Neural progenitor cell (in vitro differentiated cells): ENCODE results near the gene TRIM41. TPM values are rescaled to one million over a fixed set of nuclear protein-coding genes. Genes with fewer than 3 reads are reported as not detected.

Experiments used
- DNase-seq: peaks from one replicate; pipeline ENCODE4 v3.0.0-alpha.2; 2016; ENCODE audit warnings: low spot score
- H2AFZ ChIP-seq: fragments of 200-600 bp; sonication (generic); replicated peaks from 2 replicates; pipeline ENCODE4 v1.6.1; 2016; ENCODE audit warnings: antibody characterized with exemption
- H3F3A ChIP-seq: fragments of 200-600 bp; sonication (generic); 2 replicates; pipeline ENCODE4 v1.6.1; 2016; ENCODE audit warnings: antibody characterized with exemption, low read depth
- H3K27ac ChIP-seq: fragments of 200-600 bp; sonication (generic); 2 replicates; pipeline ENCODE4 v1.5.1; 2016; ENCODE audit warnings: mild to moderate bottlenecking
- H3K27me3 ChIP-seq: fragments of 200-600 bp; sonication (generic); 2 replicates; pipeline ENCODE4 v1.6.1; 2016; ENCODE audit warnings: mild to moderate bottlenecking, moderate library complexity
- H3K36me3 ChIP-seq: fragments of 200-600 bp; sonication (generic); 2 replicates; pipeline ENCODE4 v1.5.1; 2016
- H3K4me1 ChIP-seq: fragments of 200-600 bp; sonication (generic); 2 replicates; pipeline ENCODE4 v1.6.1; 2016; ENCODE audit warnings: mixed run types
- H3K4me2 ChIP-seq: fragments of 200-600 bp; sonication (generic); 2 replicates; pipeline ENCODE4 v1.6.1; 2016
- H3K4me3 ChIP-seq: fragments of 200-600 bp; sonication (generic); 2 replicates; pipeline ENCODE4 v1.5.1; 2016
- H3K79me2 ChIP-seq: fragments of 200-600 bp; sonication (generic); 2 replicates; pipeline ENCODE4 v1.6.1; 2016; ENCODE audit warnings: low read depth
- H3K9ac ChIP-seq: fragments of 200-600 bp; sonication (generic); 2 replicates; pipeline ENCODE4 v1.6.1; 2016
- H3K9me3 ChIP-seq: fragments of 200-600 bp; sonication (generic); 2 replicates; pipeline ENCODE4 v1.5.1; 2016; ENCODE audit warnings: low read depth
- H4K20me1 ChIP-seq: fragments of 200-600 bp; sonication (generic); 2 replicates; pipeline ENCODE4 v1.6.1; 2016; ENCODE audit warnings: low read depth
- H3K27ac Mint-ChIP-seq: 3 replicates; pipeline ENCODE4 v1.8.0; 2021; ENCODE audit warnings: mixed read lengths
- H3K27me3 Mint-ChIP-seq: 2 replicates; pipeline ENCODE4 v1.8.0; 2022; ENCODE audit warnings: low read depth, mild to moderate bottlenecking, inconsistent platforms, moderate library complexity, mixed read lengths; ENCODE audit not compliant: insufficient read depth
- H3K36me3 Mint-ChIP-seq: 3 replicates; pipeline ENCODE4 v1.8.0; 2021; ENCODE audit warnings: mixed read lengths
- H3K4me1 Mint-ChIP-seq: 3 replicates; pipeline ENCODE4 v1.8.0; 2021; ENCODE audit warnings: mixed read lengths
- H3K4me3 Mint-ChIP-seq: 3 replicates; pipeline ENCODE4 v1.8.0; 2021; ENCODE audit warnings: mild to moderate bottlenecking, moderate library complexity, mixed read lengths
- H3K9me3 Mint-ChIP-seq: 3 replicates; pipeline ENCODE4 v1.8.0; 2020; ENCODE audit warnings: mixed read lengths
- CTCF ChIP-seq: fragments of 200-600 bp; sonication (generic); IDR thresholded peaks from 2 replicates; pipeline ENCODE4 v1.5.1; 2017; ENCODE audit warnings: antibody characterized with exemption, mild to moderate bottlenecking
- EZH2 ChIP-seq: fragments of 200-600 bp; sonication (generic); IDR thresholded peaks from 2 replicates; pipeline ENCODE4 v1.6.1; 2017; ENCODE audit warnings: antibody characterized with exemption, mild to moderate bottlenecking, moderate library complexity
- EZH2phosphoT487 ChIP-seq: fragments of 200-600 bp; sonication (generic); IDR thresholded peaks from 2 replicates; pipeline ENCODE4 v1.6.1; 2017; ENCODE audit warnings: antibody characterized with exemption
- total RNA-seq: library from RNA; depleted of rRNA; stranded (reverse); fragments of >200 nt; gene quantifications from 2 replicates; pipeline ENCODE4 v1.2.3, GENCODE V29; 2015; ENCODE audit warnings: low replicate concordance

Gene TRIM41
- total RNA-seq, 1 donor from 2014 or later, result 8.1 TPM

DNA sequence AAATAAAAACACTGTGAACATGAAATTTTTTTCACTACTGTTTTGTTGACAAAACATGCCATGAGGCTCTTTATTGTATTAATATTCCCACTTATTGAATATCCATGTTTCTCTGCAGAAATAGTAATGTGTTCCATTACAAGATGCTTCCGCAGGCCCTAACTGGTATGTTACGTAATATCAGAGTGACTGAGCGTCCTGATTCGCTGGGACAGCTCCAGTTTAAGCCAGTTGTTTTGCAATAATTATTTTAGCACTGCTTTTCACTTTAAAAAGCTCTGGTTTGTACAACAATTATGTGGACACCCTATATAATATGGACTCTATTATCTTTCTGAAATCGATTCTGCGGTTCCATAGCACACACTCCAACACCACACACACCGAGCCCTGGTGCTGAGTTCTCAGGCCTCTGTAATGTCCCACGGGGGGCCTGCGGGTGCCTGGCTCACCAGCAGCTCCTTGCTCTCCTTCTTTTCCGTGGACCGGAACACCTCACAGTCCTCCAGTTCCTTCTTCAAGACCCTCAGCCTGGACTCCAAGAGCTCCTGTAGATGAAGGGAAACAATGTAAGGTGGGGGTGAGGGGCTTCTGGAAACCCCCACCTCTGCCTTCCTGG is 19.9 kb upstream of the TRIM41 start:
- Mint-ChIP-seq H3K4me1 (peaks cover 43% of the 10 kb centered on the region), H3K27ac (peak overlapping the region; percentile 65), H3K36me3 (peaks cover 11% of the 10 kb centered on the region), H3K4me3 (peak overlapping the region; percentile 92), H3K9me3 (peaks cover 14% of the 10 kb centered on the region), H3K27me3 (peaks cover 74% of the 10 kb centered on the region)
- Histone ChIP-seq H3K79me2 (no peaks in the 10 kb centered on the region), H3K36me3 (no peaks in the 10 kb centered on the region), H2AFZ (no peak overlapping the region), H4K20me1 (peaks cover 23% of the 10 kb centered on the region), H3K27ac (no peak overlapping the region), H3K4me1 (peaks cover 21% of the 10 kb centered on the region), H3K4me3 (peak overlapping the region; percentile 83), H3K9ac (no peak overlapping the region), H3F3A (peaks cover 40% of the 10 kb centered on the region), H3K4me2 (peak overlapping the region; percentile 91), H3K27me3 (peaks cover 88% of the 10 kb centered on the region), H3K9me3 (no peaks in the 10 kb centered on the region)
- no peak for DNase-seq
- TF ChIP-seq EZH2phosphoT487, result no peak
- no peak for TF ChIP-seq CTCF

DNA sequence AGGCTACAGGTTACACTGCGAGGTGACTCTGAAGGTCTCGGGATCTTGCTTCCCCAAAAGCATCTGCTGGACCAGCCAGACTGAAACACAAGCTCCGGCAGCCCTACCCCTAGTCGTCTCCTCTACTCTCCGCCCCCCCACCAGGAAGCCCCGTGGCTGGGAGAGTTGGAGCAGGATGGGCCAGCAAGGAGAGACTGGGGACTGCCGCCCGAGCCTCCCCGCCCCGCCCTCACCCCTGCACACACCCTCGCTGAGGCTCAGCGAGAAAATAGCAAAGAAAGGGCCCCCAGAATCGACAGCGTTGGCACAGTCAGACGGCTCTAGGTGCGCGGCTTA is 19.3 kb upstream of the TRIM41 start:
- H2AFZ ChIP-seq, result peak overlapping the region; percentile 69
- H3K9me3 ChIP-seq, result no peaks in the 10 kb centered on the region
- peaks cover 23% of the 10 kb centered on the region for H4K20me1 ChIP-seq
- Mint-ChIP-seq H3K9me3 (peaks cover 17% of the 10 kb centered on the region), H3K4me1 (peaks cover 37% of the 10 kb centered on the region), H3K27ac (no peak overlapping the region), H3K36me3 (peaks cover 11% of the 10 kb centered on the region), H3K4me3 (peak overlapping the region; percentile 92), H3K27me3 (peaks cover 74% of the 10 kb centered on the region)
- H3K79me2 ChIP-seq, result no peaks in the 10 kb centered on the region
- peaks cover 41% of the 10 kb centered on the region for H3F3A ChIP-seq
- peak overlapping the region; percentile 91 for H3K4me2 ChIP-seq
- no peaks in the 10 kb centered on the region for H3K36me3 ChIP-seq
- H3K27ac ChIP-seq, result no peak overlapping the region
- peak overlapping the region; percentile 83 for H3K4me3 ChIP-seq
- peaks cover 15% of the 10 kb centered on the region for H3K4me1 ChIP-seq
- peaks cover 85% of the 10 kb centered on the region for H3K27me3 ChIP-seq
- DNase-seq, result peak; percentile 48
- TF ChIP-seq EZH2phosphoT487, result peak; percentile 14
- TF ChIP-seq EZH2, result no peak
- H3K9ac ChIP-seq, result no peak overlapping the region

- no peak for TF ChIP-seq EZH2phosphoT487
- TF ChIP-seq EZH2, result peak; percentile 25
- TF ChIP-seq CTCF, result no peak
- no peak overlapping the region for H3K27ac Mint-ChIP-seq
- H3K9ac ChIP-seq, result no peak overlapping the region
- peaks cover 69% of the 10 kb centered on the region for H3K27me3 Mint-ChIP-seq
- peak; percentile 54 for DNase-seq
- peaks cover 10% of the 10 kb centered on the region for H3K4me1 ChIP-seq
- H3K4me1 Mint-ChIP-seq, result peaks cover 34% of the 10 kb centered on the region
- peaks cover 80% of the 10 kb centered on the region for H3K27me3 ChIP-seq
- peak overlapping the region; percentile 69 for H2AFZ ChIP-seq
- no peaks in the 10 kb centered on the region for H3K36me3 ChIP-seq
- H3K4me2 ChIP-seq, result peak overlapping the region; percentile 91
- H3F3A ChIP-seq, result peaks cover 37% of the 10 kb centered on the region
- no peaks in the 10 kb centered on the region for H3K9me3 ChIP-seq
- no peaks in the 10 kb centered on the region for H3K79me2 ChIP-seq
- H3K4me3 Mint-ChIP-seq, result peak overlapping the region; percentile 92
- peaks cover 23% of the 10 kb centered on the region for H4K20me1 ChIP-seq
- H3K36me3 Mint-ChIP-seq, result peaks cover 11% of the 10 kb centered on the region
- H3K9me3 Mint-ChIP-seq, result peaks cover 17% of the 10 kb centered on the region
- no peak overlapping the region for H3K27ac ChIP-seq
- H3K4me3 ChIP-seq, result peak overlapping the region; percentile 83
Observed at GRCh38 chr5:181204113-181204825, 18.8 kb upstream of the TRIM41 start.
